HL-60 (cell line): ENCODE data around the gene HS1BP3.

ENCODE experiments used
- DNase-seq, 2 experiments: peaks; one replicate each; pipeline ENCODE4 v3.0.0-alpha.2; 2010 to 2020; ENCODE audit warnings: low read depth in 1 of 2, low spot score in 1 of 2
- H3K27ac ChIP-seq: fragments of 250-450 bp; sonication (Bioruptor Pico); replicated peaks from 2 replicates; pipeline ENCODE4 v1.5.1; 2020; ENCODE audit warnings: mild to moderate bottlenecking, moderate library complexity
- H3K27me3 ChIP-seq: fragments of 250-450 bp; sonication (Bioruptor Pico); 2 replicates; pipeline ENCODE4 v1.5.1; 2021; ENCODE audit warnings: mild to moderate bottlenecking, moderate library complexity; ENCODE audit not compliant: insufficient read depth, poor library complexity, severe bottlenecking
- H3K4me3 ChIP-seq: replicated peaks from 2 replicates; pipeline ENCODE4 v1.5.1; 2011; ENCODE audit warnings: mild to moderate bottlenecking, control low read depth, low read length; ENCODE audit not compliant: insufficient read depth
- GABPA ChIP-seq: IDR thresholded peaks from 2 replicates; pipeline ENCODE4 v1.6.1; 2012; ENCODE audit warnings: low read depth
- POLR2AphosphoS5 ChIP-seq: IDR thresholded peaks from 2 replicates; pipeline ENCODE4 v1.6.1; 2012; ENCODE audit warnings: low read depth
- REST ChIP-seq: IDR thresholded peaks from 2 replicates; pipeline ENCODE4 v1.6.1; 2012; ENCODE audit warnings: low read depth; ENCODE audit not compliant: insufficient replicate concordance
- SPI1 ChIP-seq: IDR thresholded peaks from 2 replicates; pipeline ENCODE4 v1.6.1; 2012; ENCODE audit warnings: low read depth, mild to moderate bottlenecking, borderline replicate concordance
- TF ChIP-seq, protein P1 (sequence below): IDR thresholded peaks from one replicate; pipeline ENCODE4 v1.5.1; 2011; ENCODE audit warnings: low read length, control low read depth, inconsistent platforms; ENCODE audit not compliant: insufficient read depth

The HS1BP3 gene

GRCh38 chr2:20657522-20658235, 6.8 kb upstream of the HS1BP3 start:
- Histone ChIP-seq H3K27ac (no peak overlapping the region), H3K27me3 (no peaks in the 10 kb centered on the region), H3K4me3 (no peak overlapping the region)
- TF ChIP-seq REST (no peak), GABPA (no peak), SPI1 (no peak), POLR2AphosphoS5 (no peak)
- TF ChIP-seq, protein P1, sequence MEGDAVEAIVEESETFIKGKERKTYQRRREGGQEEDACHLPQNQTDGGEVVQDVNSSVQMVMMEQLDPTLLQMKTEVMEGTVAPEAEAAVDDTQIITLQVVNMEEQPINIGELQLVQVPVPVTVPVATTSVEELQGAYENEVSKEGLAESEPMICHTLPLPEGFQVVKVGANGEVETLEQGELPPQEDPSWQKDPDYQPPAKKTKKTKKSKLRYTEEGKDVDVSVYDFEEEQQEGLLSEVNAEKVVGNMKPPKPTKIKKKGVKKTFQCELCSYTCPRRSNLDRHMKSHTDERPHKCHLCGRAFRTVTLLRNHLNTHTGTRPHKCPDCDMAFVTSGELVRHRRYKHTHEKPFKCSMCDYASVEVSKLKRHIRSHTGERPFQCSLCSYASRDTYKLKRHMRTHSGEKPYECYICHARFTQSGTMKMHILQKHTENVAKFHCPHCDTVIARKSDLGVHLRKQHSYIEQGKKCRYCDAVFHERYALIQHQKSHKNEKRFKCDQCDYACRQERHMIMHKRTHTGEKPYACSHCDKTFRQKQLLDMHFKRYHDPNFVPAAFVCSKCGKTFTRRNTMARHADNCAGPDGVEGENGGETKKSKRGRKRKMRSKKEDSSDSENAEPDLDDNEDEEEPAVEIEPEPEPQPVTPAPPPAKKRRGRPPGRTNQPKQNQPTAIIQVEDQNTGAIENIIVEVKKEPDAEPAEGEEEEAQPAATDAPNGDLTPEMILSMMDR, result no peak
- no peak for DNase-seq

GRCh38 chr2:20656561-20656960, 5.7 kb upstream of the HS1BP3 start:
- Histone ChIP-seq H3K4me3 (no peak overlapping the region), H3K27ac (no peak overlapping the region), H3K27me3 (no peaks in the 10 kb centered on the region)
- DNase-seq, result no peak
- TF ChIP-seq SPI1 (no peak), GABPA (no peak), POLR2AphosphoS5 (no peak), REST (no peak)
- TF ChIP-seq, protein P1, result no peak

DNA sequence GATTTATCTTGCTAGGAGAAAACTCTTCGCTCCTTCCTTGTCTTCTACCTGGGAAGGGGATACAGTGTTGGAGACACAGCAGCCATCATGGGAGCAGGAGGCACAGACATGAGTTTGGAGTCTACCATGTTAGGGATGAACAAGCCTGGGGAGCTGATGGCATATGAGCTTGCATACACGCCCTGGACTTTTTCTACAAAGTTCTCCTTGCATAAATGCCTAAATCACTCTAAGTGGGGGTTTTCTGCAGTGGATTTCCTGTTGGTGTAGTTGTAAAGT, 3.6 kb upstream of the HS1BP3 start:
- DNase-seq, result no peak
- TF ChIP-seq REST (no peak), POLR2AphosphoS5 (no peak), GABPA (no peak), SPI1 (no peak)
- TF ChIP-seq, protein P1, result no peak
- no peaks in the 10 kb centered on the region for H3K27me3 ChIP-seq
- no peak overlapping the region for H3K27ac ChIP-seq
- no peak overlapping the region for H3K4me3 ChIP-seq
